HG02759 (cell line): Measurements from ENCODE around the gene MGRN1.
A peak's percentile ranks its signal among the peaks of the same experiment; 100 is the strongest.

Source experiments
- ATAC-seq: cut with Tn5 transposase; IDR thresholded peaks from one replicate; pipeline ENCODE4 v1.9.1; 2021; ENCODE audit warnings: mild to moderate bottlenecking, moderate library complexity; ENCODE audit not compliant: unreplicated experiment

Gene MGRN1

DNA sequence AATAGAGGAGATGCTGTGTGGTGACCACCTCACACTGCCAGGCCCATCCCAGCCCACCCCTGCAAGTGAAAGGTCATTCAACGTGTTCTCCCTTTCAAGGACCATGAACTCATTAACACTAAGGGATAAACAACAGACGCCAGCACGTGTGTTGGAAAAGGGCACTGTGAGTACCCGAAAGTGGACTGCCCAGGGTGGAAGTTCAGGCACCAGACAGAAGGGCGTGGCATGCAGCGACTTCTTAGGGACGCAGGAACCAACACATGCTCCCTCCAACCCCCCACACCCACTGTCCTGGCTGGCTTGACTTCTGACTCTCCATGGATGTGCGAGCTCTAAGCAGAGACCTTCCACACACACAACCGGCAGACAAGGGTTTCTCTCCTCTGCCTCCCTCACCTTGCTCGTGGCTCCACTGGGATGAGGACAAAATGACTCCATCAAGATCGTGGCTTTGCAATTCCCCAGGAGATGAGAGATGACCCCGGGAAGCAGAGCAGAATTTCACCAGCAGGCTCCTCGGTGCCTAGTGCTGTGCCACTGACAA, 20.9 kb upstream of the MGRN1 start:
- ATAC-seq, result no peak

DNA sequence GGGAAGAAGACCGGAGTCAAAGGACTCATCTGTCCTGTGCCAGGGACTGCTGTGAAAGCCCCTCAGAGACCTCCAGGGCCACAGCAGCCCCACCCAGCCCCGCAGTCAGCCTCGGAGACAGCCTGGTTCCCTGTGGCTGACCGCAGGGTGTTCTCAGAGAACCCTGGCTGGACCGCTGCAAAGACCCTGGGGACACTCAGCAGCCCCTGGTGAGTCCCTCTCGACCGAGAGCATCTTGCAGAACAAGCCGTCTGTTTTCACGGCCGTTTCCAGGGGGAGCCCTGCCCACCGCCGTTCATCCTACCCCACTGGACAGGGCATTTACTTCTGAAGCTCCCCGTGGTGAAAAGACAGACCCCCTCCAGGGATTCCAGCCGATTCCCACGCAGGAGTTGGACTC, 20.2 kb upstream of the MGRN1 start:
- ATAC-seq, result no peak

DNA sequence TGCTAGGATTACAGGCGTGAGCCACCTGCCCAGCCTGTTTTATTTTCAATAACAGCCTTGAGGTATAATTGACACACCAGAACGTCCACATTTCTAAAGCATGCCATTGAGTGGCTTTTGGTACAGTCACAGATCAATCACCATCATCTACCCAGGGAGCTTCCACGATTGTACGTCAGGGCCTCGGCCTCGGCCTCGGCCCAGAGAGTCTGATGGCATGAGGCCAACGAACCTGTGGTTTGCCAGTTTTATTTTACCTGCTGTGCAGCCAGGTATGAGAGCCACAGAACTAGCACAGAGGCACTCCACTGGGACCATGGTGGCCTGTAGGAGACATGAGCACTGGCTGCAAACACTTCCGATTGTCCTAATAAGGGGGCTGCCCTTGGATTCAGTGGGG, 18.3 kb upstream of the MGRN1 start:
- ATAC-seq, result no peak

DNA sequence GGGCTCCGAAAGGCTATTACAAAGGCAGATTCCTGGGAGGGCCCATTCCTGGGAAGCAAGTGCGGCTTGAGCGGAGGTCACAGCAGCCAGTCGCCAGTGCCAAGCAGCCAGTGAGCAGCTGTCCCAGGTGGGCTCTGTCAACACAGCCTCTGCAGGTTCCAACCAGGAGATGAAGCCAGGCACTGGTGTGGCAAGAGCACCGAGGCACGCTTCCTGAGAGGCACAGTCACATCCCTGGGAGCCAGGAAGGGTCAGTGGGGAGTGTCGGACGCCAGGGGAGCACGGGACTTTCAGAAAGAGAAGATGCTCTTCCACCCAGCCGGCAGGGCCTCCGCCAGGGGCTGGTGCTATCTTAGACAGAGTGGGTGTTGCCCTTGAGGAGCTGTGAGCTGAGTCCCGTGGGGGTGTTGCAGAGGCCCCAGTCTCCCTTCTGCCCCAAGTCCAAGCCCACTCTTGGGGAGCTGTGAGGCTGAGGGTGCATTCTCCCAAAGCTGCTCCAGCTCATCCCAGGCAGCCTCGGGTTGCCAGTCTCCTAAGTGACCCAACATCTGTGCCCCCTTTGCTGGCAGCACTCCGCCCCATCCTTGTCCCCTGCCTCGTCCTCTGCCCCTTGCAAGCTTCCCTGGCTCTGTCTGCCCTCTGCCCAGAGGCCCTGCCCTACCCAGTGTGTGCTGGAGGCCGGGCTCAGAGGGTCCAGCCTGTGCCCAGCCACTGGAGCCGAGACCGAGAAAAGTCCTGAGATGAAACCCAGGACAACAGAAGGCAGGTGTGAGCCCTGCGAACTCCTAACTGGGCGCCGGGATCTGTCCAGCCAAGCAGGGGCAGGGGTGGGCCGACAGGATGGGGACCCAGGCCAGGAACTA, 16.6 kb upstream of the MGRN1 start:
- ATAC-seq, result no peak

DNA sequence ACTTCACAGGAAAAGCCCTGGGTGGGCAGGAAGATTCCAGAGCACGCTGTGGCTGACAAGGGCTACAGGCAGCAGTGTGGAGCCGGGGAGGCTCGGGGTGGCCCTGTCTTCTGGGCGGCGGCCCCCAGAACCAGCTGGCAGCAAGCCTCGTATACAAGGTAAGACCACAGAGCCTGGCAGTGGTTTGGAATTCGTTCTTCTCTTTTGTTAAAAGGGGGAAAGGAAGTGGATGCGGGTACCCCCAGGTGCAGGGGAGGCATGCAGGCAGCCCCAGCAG, 16.0 kb upstream of the MGRN1 start:
- no peak for ATAC-seq

DNA sequence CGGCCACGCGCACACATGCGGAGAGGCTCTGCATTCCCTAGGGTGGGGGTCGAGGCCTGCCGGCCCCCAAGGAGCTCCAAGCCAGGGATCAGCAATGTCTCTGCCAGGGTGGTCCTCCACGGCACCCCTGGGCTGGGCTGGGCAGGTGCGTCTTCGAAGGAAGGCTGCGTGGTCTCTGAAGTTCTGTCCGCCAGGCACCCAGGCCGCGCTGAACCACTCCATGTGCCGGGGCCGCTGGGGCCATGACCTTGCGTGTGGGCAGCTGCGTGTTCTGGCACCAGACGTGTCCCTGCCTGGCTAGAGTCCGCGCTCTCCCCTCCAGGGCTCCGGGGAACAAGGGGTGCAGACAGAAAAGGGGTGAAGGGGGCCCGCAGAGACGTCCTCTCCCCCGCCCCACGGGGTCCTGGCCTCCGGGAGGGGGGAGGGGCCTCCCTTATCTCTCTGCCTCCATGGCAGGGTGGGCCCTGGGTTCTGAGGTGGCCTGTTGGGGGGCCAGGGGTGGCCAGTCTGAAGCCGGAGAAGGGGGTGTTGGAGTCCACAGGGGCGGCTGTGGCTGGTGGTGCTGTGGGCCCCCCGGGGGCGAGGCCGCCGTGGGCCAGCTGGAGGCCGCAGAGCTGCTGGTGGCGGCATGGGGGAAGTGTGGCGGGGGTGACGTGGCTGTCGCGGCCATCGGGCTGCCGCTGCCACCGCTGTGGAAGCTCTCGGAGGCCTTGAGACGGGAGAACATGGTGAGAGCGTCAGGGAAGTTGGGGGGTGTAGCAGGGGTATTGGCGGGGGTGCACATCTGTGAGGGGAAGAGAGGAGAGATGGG, 15.2 kb upstream of the MGRN1 start:
- no peak for ATAC-seq

DNA sequence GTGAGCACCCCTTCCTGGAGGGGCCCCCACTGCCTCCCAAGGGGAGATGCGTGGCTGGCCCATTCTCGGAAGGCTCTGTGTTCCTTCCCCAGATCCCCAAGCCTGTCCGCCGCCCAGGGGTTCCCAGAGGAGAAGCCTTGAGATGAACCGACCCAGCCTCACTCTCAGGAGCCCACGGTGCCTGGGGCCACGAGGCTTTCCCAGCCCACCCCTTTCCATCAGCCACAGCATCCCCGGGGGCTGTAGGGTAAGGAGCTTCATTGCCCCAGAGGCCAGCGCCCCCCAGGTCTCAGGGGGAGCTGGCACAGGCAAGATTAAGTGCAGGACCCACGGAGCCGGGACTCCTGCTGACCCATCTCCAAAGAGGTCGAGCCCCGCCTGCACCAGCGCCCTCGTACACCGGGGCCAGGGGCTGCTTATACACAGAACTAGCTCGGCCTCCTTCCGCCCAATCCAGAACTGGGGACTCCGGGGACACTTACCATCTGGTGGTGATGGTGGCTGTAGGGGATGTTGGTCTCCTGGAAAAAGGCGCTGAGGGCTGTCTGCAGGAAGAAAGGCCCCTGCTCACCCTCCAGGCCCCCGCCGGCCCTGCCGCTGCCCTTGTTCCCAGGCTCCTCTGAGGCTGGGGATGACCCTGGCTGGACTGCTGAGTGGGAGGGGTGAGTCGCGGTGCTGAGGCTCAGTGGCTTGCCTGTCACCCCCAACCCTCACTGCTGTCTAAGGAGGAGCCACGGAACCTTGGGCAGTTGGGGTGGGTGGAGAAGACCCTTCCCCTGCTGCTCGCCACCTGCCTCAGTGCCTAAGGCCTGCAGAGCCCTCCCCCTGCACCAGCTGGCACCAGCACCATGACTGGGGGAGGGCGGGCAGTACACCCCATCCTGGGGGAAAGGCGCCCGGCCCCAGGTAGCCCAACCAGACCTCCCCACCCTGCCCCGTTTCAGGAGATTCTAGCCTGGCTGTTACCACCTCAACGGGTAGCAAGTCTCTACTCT, 14.3 kb upstream of the MGRN1 start:
- no peak for ATAC-seq

DNA sequence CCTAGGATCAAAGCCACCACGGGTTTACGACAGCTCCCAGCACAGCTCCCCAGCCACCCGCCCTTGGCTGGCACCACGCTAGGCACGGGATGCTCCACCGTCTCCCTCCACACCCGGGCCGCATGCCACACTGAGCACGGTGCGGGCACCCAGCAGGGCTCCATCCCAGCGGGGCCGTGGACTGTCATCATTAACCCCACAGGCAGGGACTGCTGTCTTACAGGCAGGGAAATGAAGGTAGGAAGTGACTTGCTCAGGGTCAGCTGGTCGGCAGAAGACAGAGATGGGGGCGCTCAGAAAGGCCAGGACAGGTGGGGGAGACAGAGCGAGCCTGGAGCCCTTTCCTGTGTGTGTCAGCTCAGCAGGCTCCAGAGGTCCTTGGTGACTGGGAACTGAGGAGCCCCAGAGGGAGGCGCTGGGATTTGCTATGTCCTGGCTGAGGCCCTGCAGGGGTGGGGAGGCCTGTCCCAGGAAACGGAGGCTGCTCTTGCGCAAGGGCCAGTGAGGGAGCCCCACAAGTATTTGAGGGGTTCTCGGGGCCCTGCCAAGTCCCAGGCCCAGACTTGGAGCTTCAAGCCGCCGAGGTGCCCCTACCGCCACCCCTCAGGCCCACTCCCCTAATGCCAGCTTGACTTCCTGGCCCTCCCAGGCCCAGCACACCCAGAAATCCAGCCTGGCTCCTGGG, 13.1 kb upstream of the MGRN1 start:
- ATAC-seq, result no peak

DNA sequence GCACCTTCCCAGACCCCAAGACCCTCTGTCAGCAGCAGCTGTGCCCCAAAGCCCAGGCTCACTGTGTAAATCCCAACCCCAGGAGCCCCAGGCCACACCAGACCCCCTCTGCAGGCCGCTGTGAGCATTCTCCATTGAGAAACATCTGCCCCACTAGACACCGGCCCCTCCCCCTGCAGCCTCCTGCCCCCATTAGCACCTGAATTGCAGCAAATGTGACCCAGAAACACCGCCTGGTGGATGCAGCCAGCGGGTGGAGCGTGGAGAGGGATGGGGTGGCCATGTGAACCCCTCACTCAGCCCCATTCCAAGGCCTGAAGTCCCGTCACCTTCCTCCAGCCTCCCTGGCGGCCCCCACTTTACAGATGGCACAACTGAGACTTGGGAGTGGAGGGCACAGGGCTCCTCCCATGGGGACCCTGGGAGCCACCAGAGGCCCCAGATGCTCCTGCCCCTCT, 12.1 kb upstream of the MGRN1 start:
- ATAC-seq, result no peak

DNA sequence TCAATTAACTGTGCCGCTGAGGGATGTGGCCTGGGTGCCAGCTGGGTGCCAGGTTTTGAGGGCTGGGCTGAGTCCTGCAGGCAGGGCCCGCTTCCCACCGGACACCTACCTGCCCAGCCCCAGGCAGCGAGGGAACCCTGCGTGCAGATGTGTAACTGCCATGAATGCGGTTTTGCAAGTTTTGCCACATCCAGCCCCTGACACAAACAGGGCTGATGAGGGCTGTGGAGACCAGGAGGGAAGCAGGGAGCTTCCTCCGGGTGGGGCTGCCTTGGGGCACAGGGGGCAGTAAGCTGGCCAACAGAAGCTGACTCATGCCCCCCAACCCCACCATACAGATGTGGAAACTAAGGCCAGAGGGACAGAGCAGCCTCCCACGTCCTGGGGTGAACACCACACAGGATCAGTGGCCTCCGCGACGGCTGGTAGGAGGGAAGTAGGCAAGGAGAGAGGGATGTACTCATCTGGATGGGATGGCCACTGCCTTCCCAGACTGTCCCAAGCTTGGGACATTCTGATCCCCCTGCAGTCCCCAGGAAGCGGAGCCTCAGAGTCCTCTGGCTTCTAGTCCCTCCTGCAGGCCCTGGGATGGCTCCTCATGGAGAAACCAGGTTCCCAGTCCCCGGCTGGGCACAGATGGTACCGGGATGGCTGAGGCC, 11.5 kb upstream of the MGRN1 start:
- no peak for ATAC-seq

DNA sequence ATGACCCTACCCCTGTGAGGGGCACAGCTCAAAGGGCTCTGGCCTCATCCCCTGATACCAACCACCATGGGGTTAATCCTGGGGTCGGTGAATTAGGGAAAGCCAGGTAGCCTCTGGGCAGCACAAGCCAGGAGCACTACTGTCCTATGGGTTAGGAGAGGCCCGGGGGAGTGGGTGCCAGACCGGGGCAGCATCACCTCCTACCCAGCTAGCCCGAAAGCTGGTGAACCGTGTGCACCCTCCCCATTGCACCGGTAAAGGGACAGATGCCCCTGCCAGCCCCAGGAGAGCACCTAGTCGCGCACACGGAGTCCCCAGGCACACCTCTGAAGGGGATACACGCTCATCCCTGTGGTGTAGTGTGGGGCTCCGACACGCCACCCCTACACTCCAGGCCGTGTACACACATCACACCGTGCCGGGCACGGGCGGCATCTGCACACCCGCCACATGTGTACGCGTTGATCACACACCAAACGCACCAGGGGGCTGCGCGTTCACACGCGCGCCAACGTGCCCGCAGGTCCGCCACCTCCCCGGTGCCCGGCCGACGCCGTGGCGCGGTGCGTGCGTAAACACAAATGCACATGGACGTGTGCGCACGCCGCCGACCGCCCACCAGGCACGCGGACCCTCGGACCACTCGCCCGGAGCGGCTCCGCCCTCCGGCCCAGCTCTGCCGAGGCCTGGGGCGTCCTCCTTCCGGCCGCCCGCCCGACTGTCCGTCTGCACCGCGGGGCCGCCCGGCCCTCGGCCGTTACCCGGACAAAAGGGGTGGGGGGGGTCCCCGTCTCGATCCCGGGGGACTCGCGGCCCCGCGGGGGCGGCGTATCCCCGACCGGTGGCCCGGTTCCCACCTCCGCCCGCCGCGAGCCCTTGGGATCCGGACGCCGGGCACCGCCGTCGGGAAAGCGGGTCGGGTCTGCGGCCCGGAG, 10.7 kb upstream of the MGRN1 start:
- no peak for ATAC-seq

DNA sequence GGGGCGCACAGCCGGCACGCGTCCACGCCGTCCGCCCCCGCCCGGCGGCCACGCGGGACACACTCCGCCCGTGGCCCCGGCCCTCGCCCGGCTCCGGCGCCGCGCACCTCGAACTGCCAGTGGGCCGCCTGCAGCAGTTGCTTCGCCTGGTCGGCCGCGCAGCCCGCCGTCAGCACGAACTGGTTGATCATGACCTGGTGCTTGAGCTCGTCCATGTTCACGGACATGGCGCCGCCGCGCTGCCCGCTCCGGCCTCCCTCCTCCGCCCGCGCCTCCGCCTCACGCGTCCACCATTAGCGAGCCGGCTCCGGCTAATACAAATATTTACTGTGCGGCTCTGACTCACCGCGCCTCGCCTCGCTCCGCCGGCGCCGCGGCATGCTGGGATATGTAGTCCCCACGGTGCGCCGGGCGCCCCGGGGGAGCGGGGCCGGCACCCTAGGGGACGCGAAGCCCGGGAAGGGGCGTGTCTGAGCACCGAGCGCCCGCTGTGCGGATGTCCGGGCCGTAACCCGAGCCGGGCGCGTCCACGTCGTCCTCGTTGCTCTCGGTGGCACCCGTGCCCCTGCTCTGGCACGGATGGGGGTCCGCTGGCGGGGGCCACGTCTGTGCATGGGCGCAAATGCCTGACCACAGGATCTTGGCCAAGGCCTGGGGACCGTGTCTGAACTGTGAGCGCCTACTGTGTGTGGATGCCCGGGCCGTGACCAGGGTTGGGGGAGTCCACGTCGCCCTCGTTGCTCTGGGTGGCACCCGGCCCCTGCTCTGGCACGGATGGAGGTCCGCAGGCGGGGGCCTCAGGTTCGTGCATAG, 9.8 kb upstream of the MGRN1 start, which contains the start of gene UBALD1:
UBALD1 (minus strand) TSS at position 318 of the 813 bp plus-strand sequence; CDS start at position 227, 91 bp downstream.
- ATAC-seq, result peak; percentile 58

DNA sequence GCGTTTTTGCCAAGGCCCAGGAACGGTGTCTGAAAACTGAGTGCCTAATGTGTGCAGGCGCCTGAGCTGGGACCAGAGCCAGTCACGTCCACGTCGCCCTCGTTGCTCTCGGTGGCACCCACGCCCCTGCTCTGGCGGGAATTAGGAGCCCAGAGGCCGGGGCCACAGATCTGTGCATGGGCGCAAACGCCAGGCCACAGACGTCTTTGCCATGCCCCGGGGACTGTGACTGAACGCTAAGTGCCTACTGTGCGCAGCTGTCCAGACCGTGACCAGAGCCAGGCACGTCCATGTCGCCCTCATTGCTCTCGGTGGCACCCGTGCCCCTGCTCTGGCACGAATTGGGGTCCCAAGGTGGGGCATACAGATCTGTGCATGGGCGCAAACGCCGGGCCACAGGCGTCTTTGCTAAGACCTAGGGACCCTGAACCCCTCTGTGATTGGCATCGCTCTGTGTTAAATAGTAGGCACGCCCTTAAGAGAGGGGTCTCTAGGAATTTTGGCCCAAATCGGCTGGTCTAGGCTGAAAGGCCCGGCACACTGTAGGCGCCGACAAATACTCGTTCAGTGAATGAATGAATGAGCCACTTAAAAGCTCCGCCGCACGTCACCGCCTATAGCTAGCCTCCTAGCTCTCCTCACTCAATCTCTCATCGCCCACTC, 9.1 kb upstream of the MGRN1 start:
- ATAC-seq, result no peak

DNA sequence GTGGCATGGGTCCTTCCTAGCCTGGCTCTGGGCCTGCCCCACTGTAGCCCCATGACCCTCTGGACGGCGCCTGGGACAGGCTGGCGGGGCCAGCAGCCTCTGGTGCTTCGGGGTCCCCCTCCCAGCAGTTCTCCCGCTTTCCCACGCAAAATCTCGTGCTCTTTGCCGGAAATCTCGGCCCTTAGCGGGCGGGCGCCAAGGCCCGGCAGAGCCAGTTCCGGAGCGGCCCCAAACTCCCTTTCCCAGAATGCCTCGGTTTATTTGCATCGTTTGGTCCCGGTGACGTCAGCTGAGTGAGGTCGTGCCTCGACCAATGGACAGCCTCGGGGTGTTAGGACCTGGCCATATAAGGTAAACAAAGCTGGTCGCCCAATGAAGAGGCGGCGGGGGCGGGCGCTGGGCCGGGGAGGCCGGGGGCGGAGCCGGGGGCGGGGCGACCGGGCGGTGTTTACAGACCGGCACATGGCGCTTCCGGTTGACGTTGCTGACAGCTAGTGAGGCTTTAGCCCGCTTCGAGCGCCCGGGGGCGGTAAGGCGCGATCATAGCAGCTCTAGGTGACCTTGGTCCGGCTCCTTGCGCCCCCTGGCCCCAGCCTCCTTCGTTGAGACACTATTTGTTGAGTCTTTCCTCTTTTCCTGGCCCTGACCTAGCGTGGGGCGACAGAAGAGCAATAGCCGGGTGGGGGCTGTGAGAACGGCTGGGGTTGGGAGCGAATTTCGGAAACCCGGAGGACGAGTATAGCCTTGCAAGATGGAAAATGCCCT, 8.4 kb upstream of the MGRN1 start:
- ATAC-seq, result peak; percentile 74

DNA sequence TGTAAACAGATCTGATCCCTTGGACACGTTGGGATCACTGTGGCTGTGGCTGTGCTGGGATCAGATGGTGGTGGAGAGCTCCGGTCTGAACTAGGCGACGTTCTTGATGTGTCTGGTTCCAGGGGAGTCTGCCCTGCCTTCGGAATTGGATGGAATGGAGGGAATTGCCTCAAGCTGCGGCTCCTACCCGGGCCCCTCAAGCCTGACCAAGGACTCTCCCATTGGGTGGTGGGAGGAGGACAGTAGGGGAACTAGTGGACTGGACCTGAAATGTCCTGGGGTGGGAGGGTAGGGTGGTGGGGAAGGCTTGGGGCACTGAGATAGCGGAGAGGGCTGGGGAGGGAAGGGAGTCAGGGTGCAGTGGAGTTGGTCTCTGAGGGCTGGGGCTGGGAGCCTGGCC, 6.7 kb upstream of the MGRN1 start:
- ATAC-seq, result no peak

DNA sequence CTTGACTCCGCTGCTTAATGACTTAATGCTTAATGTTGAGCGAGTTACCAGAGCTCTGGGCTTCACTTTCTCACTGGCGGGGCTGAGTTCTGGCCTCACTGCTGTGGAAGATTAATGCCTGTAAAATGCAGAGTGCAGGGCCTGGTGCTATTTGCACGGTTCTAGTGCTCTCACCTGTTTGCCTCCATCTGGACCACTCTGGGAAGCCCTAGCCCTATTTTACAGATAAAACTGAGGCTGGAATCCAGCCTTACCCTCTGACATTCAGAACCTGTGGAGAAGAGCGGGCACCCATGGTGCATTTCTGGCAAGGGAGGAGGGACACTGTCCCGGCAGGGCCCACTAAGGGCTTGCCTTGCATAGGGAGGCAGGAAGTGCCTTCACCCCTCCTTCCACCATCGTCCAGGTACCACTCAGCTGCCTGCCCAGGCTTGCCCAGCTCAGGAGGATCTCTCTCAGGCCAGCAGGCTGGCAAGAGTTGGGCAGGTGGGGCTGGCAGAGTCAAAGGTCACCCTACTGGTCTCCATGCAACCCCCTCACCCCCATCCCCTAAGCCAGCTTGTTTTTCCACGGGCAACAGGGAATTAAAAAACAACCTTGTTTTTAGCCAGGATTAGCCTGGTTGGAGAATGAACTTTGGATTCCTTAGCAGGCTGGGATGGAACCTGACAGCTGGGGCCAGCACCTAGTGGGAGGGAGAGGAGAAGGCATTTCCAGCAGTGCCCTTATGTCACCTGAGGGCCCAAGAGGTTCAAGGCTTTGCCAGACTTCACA, 5.8 kb upstream of the MGRN1 start:
- ATAC-seq, result no peak
